H9 (cell line): Measurements from ENCODE around the gene CABCOCO1. TPM values are rescaled to one million over a fixed set of nuclear protein-coding genes. Genes with fewer than 3 reads are reported as not detected.
"Not testable (repeated sequence)": the region's sequence is repeated elsewhere in the genome, so short reads cannot be mapped to it uniquely, and the experiment has no call there.

Experiments used
- DNase-seq: peaks from one replicate; pipeline ENCODE4 v3.0.0-alpha.2; 2017
- H2AFZ ChIP-seq: one replicate; pipeline ENCODE4 v1.6.1; 2013; ENCODE audit warnings: mild to moderate bottlenecking, low read length, control low read depth, moderate library complexity
- H2AK5ac ChIP-seq: 2 replicates; pipeline ENCODE4 v1.6.1; 2013; ENCODE audit warnings: low read length, control low read depth, mixed read lengths; ENCODE audit not compliant: insufficient read length
- H2BK120ac ChIP-seq: one replicate; pipeline ENCODE4 v1.6.1; 2013; ENCODE audit warnings: low read depth, mild to moderate bottlenecking, low read length, control low read depth, inconsistent platforms; ENCODE audit not compliant: poor library complexity, severe bottlenecking
- H2BK12ac ChIP-seq: 2 replicates; pipeline ENCODE4 v1.6.1; 2013; ENCODE audit warnings: low read length, control low read depth, mixed read lengths, low read depth; ENCODE audit not compliant: insufficient read length
- H2BK15ac ChIP-seq: 2 replicates; pipeline ENCODE4 v1.6.1; 2013; ENCODE audit warnings: low read depth, low read length, control low read depth
- H2BK20ac ChIP-seq: one replicate; pipeline ENCODE4 v1.6.1; 2013; ENCODE audit warnings: low read depth, mild to moderate bottlenecking, low read length, control low read depth, inconsistent platforms; ENCODE audit not compliant: poor library complexity, severe bottlenecking
- H2BK5ac ChIP-seq: 2 replicates; pipeline ENCODE4 v1.6.1; 2013; ENCODE audit warnings: low read length, control low read depth, mixed read lengths; ENCODE audit not compliant: insufficient read length
- H3K14ac ChIP-seq: 2 replicates; pipeline ENCODE4 v1.6.1; 2013; ENCODE audit warnings: low read length, control low read depth; ENCODE audit not compliant: insufficient read depth
- H3K18ac ChIP-seq: 2 replicates; pipeline ENCODE4 v1.6.1; 2013; ENCODE audit warnings: low read depth, mild to moderate bottlenecking, mixed read lengths, low read length, control low read depth; ENCODE audit not compliant: insufficient read length
- H3K23ac ChIP-seq: 2 replicates; pipeline ENCODE4 v1.6.1; 2013; ENCODE audit warnings: low read length, control low read depth, mixed read lengths, low read depth; ENCODE audit not compliant: insufficient read length
- H3K23me2 ChIP-seq: 2 replicates; pipeline ENCODE4 v1.6.1; 2013; ENCODE audit warnings: low read depth, mild to moderate bottlenecking, mixed read lengths, low read length, control low read depth; ENCODE audit not compliant: insufficient read length, poor library complexity, severe bottlenecking
- H3K27ac ChIP-seq: 2 replicates; pipeline ENCODE4 v1.5.1; 2013; ENCODE audit warnings: low read length, control low read depth, mixed read lengths, low read depth; ENCODE audit not compliant: insufficient read length
- H3K27me3 ChIP-seq: 2 replicates; pipeline ENCODE4 v1.6.1; 2013; ENCODE audit warnings: low read length, control low read depth, inconsistent platforms; ENCODE audit not compliant: insufficient read depth
- H3K4ac ChIP-seq: 2 replicates; pipeline ENCODE4 v1.6.1; 2013; ENCODE audit warnings: low read depth, mild to moderate bottlenecking, control low read depth, inconsistent platforms, low read length, moderate library complexity
- H3K4me1 ChIP-seq: 2 replicates; pipeline ENCODE4 v1.6.1; 2013; ENCODE audit warnings: low read length, control low read depth, inconsistent platforms; ENCODE audit not compliant: insufficient read depth
- H3K4me2 ChIP-seq: 2 replicates; pipeline ENCODE4 v1.6.1; 2013; ENCODE audit warnings: low read length, control low read depth, mixed read lengths; ENCODE audit not compliant: insufficient read length, insufficient read depth
- H3K56ac ChIP-seq: 2 replicates; pipeline ENCODE4 v1.6.1; 2013; ENCODE audit warnings: low read depth, mild to moderate bottlenecking, mixed read lengths, low read length, control low read depth; ENCODE audit not compliant: insufficient read length
- H3K79me1 ChIP-seq: 2 replicates; pipeline ENCODE4 v1.6.1; 2013; ENCODE audit warnings: low read depth, mild to moderate bottlenecking, moderate library complexity, low read length, control low read depth, inconsistent platforms; ENCODE audit not compliant: insufficient read depth, poor library complexity, severe bottlenecking
- H3K79me2 ChIP-seq: 2 replicates; pipeline ENCODE4 v1.6.1; 2013; ENCODE audit warnings: low read length, control low read depth, inconsistent platforms; ENCODE audit not compliant: insufficient read depth
- H3K9ac ChIP-seq: 2 replicates; pipeline ENCODE4 v1.6.1; 2013; ENCODE audit warnings: low read length, control low read depth, mixed read lengths; ENCODE audit not compliant: insufficient read length; ENCODE audit errors: extremely low read depth
- H3K9me3 ChIP-seq: one replicate; pipeline ENCODE4 v1.6.1; 2013; ENCODE audit warnings: low read depth, low read length, inconsistent platforms; ENCODE audit not compliant: control insufficient read depth
- H3T11ph ChIP-seq: one replicate; pipeline ENCODE4 v1.6.1; 2013; ENCODE audit warnings: mild to moderate bottlenecking, low read length, control low read depth, inconsistent platforms
- H4K20me1 ChIP-seq: one replicate; pipeline ENCODE4 v1.6.1; 2013; ENCODE audit not compliant: control insufficient read depth, insufficient read length, insufficient read depth
- H4K5ac ChIP-seq: 2 replicates; pipeline ENCODE4 v1.6.1; 2013; ENCODE audit warnings: low read depth, mild to moderate bottlenecking, mixed read lengths, low read length, control low read depth; ENCODE audit not compliant: insufficient read length
- H4K8ac ChIP-seq: replicated peaks from 2 replicates; pipeline ENCODE4 v1.6.1; 2013; ENCODE audit warnings: low read length, control low read depth, mixed read lengths, low read depth; ENCODE audit not compliant: insufficient read length
- H4K91ac ChIP-seq: 2 replicates; pipeline ENCODE4 v1.6.1; 2013; ENCODE audit warnings: low read depth, mild to moderate bottlenecking, moderate library complexity, mixed read lengths, low read length, control low read depth; ENCODE audit not compliant: insufficient read length
- H3K27ac Mint-ChIP-seq, 3 experiments: 2 replicates in 2 of 3; 3 replicates in 1 of 3; pipeline ENCODE4 v1.8.0; 2020 to 2021; ENCODE audit warnings: mixed read lengths in 3 of 3, mild to moderate bottlenecking in 1 of 3, moderate library complexity in 1 of 3
- H3K27me3 Mint-ChIP-seq: 2 replicates; pipeline ENCODE4 v1.8.0; 2021; ENCODE audit warnings: low read depth, mild to moderate bottlenecking, moderate library complexity, mixed read lengths
- H3K36me3 Mint-ChIP-seq, 3 experiments: 2 replicates in 2 of 3; 3 replicates in 1 of 3; pipeline ENCODE4 v1.8.0; 2020 to 2021; ENCODE audit warnings: low read depth in 3 of 3, mixed read lengths in 3 of 3; ENCODE audit not compliant: insufficient read depth in 1 of 3
- H3K4me1 Mint-ChIP-seq, 2 experiments: 2 replicates each; pipeline ENCODE4 v1.8.0; 2020; ENCODE audit warnings: mixed read lengths in 2 of 2
- H3K4me3 Mint-ChIP-seq, 2 experiments: 2 replicates in 1 of 2; 3 replicates in 1 of 2; pipeline ENCODE4 v1.8.0; 2020 to 2021; ENCODE audit warnings: mild to moderate bottlenecking in 2 of 2, mixed read lengths in 2 of 2, moderate library complexity in 1 of 2
- H3K9me3 Mint-ChIP-seq, 2 experiments: 2 replicates in 1 of 2; 3 replicates in 1 of 2; pipeline ENCODE4 v1.8.0; 2020; ENCODE audit warnings: mild to moderate bottlenecking in 2 of 2, mixed read lengths in 2 of 2, moderate library complexity in 1 of 2
- WGBS: extraction: QIAGEN DNeasy Blood & Tissue Kit; methylation state at CpG from one replicate; pipeline ENCODE4 v1.1.7; 2013; ENCODE audit warnings: missing lambda C conversion rate, low lambda C conversion rate, mixed read lengths; ENCODE audit not compliant: insufficient read length; ENCODE audit errors: extremely low coverage; 5-methylcytosine and 5-hydroxymethylcytosine counted together
- total RNA-seq: library from RNA; stranded (reverse); gene quantifications from 2 replicates; pipeline ENCODE4 v1.2.1, GENCODE V29; 2021
- TF ChIP-seq, protein P1 (sequence below): fragments of 200-600 bp; sonication (generic); conservative IDR thresholded peaks from 3 replicates; pipeline ENCODE4 v1.8.0; 2021; ENCODE audit warnings: antibody characterized with exemption, mild to moderate bottlenecking

The CABCOCO1 gene
- total RNA-seq, 1 experiment from 2014 or later = not detected

DNA sequence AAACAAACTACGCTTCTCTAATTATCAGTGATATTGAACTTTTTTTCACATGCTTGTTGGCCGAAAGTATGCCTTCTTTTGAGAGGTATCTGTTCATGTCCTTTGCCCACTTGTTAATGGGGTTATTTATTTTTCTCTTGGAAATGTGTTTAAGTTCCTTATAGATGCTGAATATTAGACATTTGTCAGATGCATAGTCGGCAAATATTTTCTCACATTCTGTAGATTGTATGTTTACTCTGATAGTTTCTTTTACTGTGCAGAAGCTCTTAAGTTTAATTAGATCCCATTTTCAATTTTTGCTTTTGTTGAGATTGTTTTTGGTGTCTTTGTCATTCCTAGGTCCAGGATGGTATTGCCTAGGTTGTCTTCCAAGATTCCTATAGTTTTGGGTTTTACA, 73.2 kb downstream of the CABCOCO1 start:
- Histone ChIP-seq H3K4ac (no peak overlapping the region), H2BK120ac (no peak overlapping the region), H2BK15ac (no peak overlapping the region), H2BK12ac (no peak overlapping the region), H4K5ac (no peak overlapping the region), H3K9me3 (no peaks in the 10 kb centered on the region), H3K56ac (no peak overlapping the region), H3K23ac (no peak overlapping the region), H3K4me2 (no peak overlapping the region), H3K79me2 (no peaks in the 10 kb centered on the region), H2AFZ (no peak overlapping the region), H4K8ac (no peak overlapping the region), H3K23me2 (no peaks in the 10 kb centered on the region), H2BK20ac (no peak overlapping the region), H3K4me1 (no peaks in the 10 kb centered on the region), H3K14ac (no peak overlapping the region), H3K27me3 (no peaks in the 10 kb centered on the region), H3K18ac (no peak overlapping the region), H4K91ac (no peak overlapping the region), H3K9ac (no peak overlapping the region), H4K20me1 (no peaks in the 10 kb centered on the region), H2BK5ac (no peak overlapping the region), H2AK5ac (no peak overlapping the region), H3T11ph (no peak overlapping the region), H3K27ac (no peak overlapping the region), H3K79me1 (no peaks in the 10 kb centered on the region)
- Mint-ChIP-seq H3K9me3 (peaks cover 3% of the 10 kb centered on the region in 2 experiments; a peak in 3 of 5 replicates), H3K4me3 (no peak overlapping the region), H3K36me3 (no peaks in the 10 kb centered on the region; a peak in 1 of 7 replicates), H3K27ac (no peak overlapping the region), H3K4me1 (peaks cover 0 to 9% of the 10 kb centered on the region in 2 experiments; a peak in 2 of 4 replicates), H3K27me3 (no peaks in the 10 kb centered on the region)
- WGBS = no CpG with 5 or more reads among the region's 3 CpGs
- TF ChIP-seq, protein P1, sequence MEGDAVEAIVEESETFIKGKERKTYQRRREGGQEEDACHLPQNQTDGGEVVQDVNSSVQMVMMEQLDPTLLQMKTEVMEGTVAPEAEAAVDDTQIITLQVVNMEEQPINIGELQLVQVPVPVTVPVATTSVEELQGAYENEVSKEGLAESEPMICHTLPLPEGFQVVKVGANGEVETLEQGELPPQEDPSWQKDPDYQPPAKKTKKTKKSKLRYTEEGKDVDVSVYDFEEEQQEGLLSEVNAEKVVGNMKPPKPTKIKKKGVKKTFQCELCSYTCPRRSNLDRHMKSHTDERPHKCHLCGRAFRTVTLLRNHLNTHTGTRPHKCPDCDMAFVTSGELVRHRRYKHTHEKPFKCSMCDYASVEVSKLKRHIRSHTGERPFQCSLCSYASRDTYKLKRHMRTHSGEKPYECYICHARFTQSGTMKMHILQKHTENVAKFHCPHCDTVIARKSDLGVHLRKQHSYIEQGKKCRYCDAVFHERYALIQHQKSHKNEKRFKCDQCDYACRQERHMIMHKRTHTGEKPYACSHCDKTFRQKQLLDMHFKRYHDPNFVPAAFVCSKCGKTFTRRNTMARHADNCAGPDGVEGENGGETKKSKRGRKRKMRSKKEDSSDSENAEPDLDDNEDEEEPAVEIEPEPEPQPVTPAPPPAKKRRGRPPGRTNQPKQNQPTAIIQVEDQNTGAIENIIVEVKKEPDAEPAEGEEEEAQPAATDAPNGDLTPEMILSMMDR = no peak
- DNase-seq = no peak

GRCh38 chr10:61737455-61737854, 74.7 kb downstream of the CABCOCO1 start:
- H2BK5ac ChIP-seq, H3K9me3 Mint-ChIP-seq, H3K79me1 ChIP-seq, H3K14ac ChIP-seq, H3K9me3 ChIP-seq, H3T11ph ChIP-seq, H3K27ac ChIP-seq, DNase-seq, H3K4ac ChIP-seq, H3K56ac ChIP-seq, H3K27me3 Mint-ChIP-seq, H2BK12ac ChIP-seq, H3K23me2 ChIP-seq, H2BK20ac ChIP-seq, H3K27me3 ChIP-seq, H3K4me1 Mint-ChIP-seq, H4K8ac ChIP-seq, H3K4me2 ChIP-seq, H4K5ac ChIP-seq, H2AFZ ChIP-seq, H4K20me1 ChIP-seq, H2BK15ac ChIP-seq, H3K79me2 ChIP-seq, H3K9ac ChIP-seq, H2AK5ac ChIP-seq, H2BK120ac ChIP-seq, H3K36me3 Mint-ChIP-seq, H3K4me1 ChIP-seq, H3K23ac ChIP-seq, H3K4me3 Mint-ChIP-seq, H4K91ac ChIP-seq, H3K27ac Mint-ChIP-seq, H3K18ac ChIP-seq: not testable (repeated sequence)
- no CpG with 5 or more reads among the region's 6 CpGs for WGBS
